ENCODE measurements around the gene NDUFB5. TPM values are rescaled to one million over a fixed set of nuclear protein-coding genes. Genes with fewer than 3 reads are reported as not detected.
A peak's percentile ranks its signal among the peaks of the same experiment; 100 is the strongest.

The NDUFB5 gene
- polyA plus RNA-seq, 2 donors, result 57.8 to 80.2 TPM

DNA sequence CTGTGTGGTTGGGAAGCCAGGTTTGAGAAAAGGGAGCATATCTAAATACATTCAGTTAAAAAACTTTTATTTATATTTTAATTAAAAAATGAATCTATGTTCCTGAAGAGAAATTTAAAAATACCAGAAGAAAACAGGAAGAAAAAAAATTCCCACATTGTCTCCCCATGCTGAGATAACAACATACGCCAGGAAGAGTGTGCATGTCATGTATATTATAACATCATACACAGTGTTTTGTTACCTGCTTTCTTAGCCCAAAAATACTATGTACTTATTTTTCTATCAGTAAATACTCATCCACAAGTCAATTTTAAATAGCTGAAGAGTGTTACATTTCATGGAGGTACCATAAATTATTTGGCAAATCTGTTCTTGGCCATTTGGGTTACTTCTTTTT lies 66.7 kb downstream of the NDUFB5 start:
- H3K4me1 ChIP-seq (ENCODE audit: control insufficient read depth in 2 of 2, insufficient read depth in 2 of 2, low read length in 1 of 2), result peaks cover 2 to 6% of the 10 kb centered on the region in 2 donors
- H3K4me3 ChIP-seq (ENCODE audit: low read depth in 1 of 2, low read length in 2 of 2), result no peak overlapping the region
- 92 to 96% methylated on average over 1 of the region's 1 CpG for WGBS, 2 donors
- H3K27me3 ChIP-seq (ENCODE audit: control insufficient read depth in 1 of 2, insufficient read depth in 2 of 2, low read length in 2 of 2), result no peaks in the 10 kb centered on the region
- H3K36me3 ChIP-seq (ENCODE audit: control insufficient read depth in 2 of 2, insufficient read depth in 2 of 2, low read length in 1 of 2), result no peaks in the 10 kb centered on the region
- no peaks in the 10 kb centered on the region for H3K9me3 ChIP-seq (ENCODE audit: control insufficient read depth in 2 of 2, insufficient read depth in 1 of 2, low read depth in 1 of 2, low read length in 1 of 2)
- H3K27ac ChIP-seq (ENCODE audit: low read depth in 2 of 2, low read length in 1 of 2), result no peak overlapping the region

DNA sequence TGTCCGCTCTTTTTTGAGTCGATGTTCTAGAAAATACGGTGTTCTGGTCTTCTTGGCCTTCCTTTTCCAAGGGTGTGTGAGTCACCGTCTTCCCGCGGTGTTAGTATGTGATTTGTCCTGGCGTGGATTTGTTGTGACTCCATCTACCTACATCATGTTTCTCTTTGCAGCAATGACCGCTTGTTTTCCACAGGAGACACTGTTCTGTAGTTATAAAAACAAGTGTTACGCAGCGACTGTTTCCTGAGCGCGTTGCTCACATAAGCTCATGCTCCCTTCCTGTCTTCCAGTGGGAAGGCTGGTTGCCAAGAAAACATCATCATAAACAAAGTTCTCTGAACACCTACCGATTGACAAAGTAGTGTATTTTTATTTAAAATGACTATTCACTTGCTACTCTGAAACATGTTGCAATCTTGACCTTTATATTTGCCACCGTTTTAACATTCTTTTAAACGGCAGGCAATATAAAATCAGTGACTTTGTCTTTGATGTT lies 67.2 kb downstream of the NDUFB5 start:
- Histone ChIP-seq H3K4me1 (ENCODE audit: control insufficient read depth in 2 of 2, insufficient read depth in 2 of 2, low read length in 1 of 2) (peaks cover 0 to 2% of the 10 kb centered on the region in 2 donors), H3K4me3 (ENCODE audit: low read depth in 1 of 2, low read length in 2 of 2) (no peak overlapping the region), H3K9me3 (ENCODE audit: control insufficient read depth in 2 of 2, insufficient read depth in 1 of 2, low read depth in 1 of 2, low read length in 1 of 2) (no peaks in the 10 kb centered on the region), H3K27me3 (ENCODE audit: control insufficient read depth in 1 of 2, insufficient read depth in 2 of 2, low read length in 2 of 2) (no peaks in the 10 kb centered on the region), H3K27ac (ENCODE audit: low read depth in 2 of 2, low read length in 1 of 2) (no peak overlapping the region), H3K36me3 (ENCODE audit: control insufficient read depth in 2 of 2, insufficient read depth in 2 of 2, low read length in 1 of 2) (no peaks in the 10 kb centered on the region)
- WGBS, 2 donors, result 83% methylated on average over 15 of the region's 15 CpGs

DNA sequence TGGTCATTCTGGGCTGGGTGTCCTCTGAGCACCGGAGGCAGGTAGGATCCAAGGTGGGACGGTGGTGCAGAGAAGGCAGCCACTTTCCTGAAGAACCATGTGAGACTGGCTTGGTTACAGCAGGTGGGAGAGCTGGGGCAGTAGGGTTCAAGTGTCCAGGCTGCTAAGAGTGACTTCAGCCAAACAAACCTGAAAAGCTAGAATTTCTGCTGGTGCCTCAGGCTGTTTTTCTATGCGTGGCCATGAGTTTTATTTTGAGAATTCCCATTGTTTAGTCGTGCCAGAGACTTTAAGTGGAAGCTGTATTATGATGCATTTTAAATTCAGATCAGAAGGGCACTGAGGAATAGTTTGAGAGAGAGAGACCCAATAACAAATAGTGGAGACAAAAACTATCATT lies 68.3 kb downstream of the NDUFB5 start:
- Histone ChIP-seq H3K27me3 (ENCODE audit: control insufficient read depth in 1 of 2, insufficient read depth in 2 of 2, low read length in 2 of 2) (no peaks in the 10 kb centered on the region), H3K36me3 (ENCODE audit: control insufficient read depth in 2 of 2, insufficient read depth in 2 of 2, low read length in 1 of 2) (no peaks in the 10 kb centered on the region), H3K27ac (ENCODE audit: low read depth in 2 of 2, low read length in 1 of 2) (no peak overlapping the region), H3K9me3 (ENCODE audit: control insufficient read depth in 2 of 2, insufficient read depth in 1 of 2, low read depth in 1 of 2, low read length in 1 of 2) (no peaks in the 10 kb centered on the region), H3K4me1 (ENCODE audit: control insufficient read depth in 2 of 2, insufficient read depth in 2 of 2, low read length in 1 of 2) (peaks cover 0 to 2% of the 10 kb centered on the region in 2 donors), H3K4me3 (ENCODE audit: low read depth in 1 of 2, low read length in 2 of 2) (no peak overlapping the region)
- 65 to 72% methylated on average over 4 of the region's 4 CpGs for WGBS, 2 donors

DNA sequence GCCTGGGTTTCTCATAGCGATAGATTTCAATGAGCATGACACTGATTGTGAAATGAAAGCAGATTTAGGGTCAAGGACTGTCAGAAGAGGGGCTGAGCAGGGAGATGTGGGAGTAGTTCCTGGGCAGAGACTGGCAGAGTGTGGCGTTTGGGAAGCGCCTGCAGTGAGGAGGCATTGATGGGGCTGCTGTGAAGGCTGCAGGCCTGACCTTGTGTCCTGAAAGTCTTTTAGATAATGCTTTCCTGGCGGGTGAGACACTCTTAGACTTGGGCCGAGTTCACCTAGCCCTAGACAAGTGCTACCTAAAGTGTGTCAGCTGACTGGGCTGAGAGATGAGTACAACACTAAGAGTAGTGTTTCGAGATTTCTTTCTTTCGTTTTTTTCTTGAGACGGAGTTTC lies 68.9 kb downstream of the NDUFB5 start:
- WGBS, 2 donors, result 95 to 97% methylated on average over 8 of the region's 8 CpGs
- H3K4me1 ChIP-seq (ENCODE audit: control insufficient read depth in 2 of 2, insufficient read depth in 2 of 2, low read length in 1 of 2), result peaks cover 0 to 2% of the 10 kb centered on the region in 2 donors
- no peaks in the 10 kb centered on the region for H3K9me3 ChIP-seq (ENCODE audit: control insufficient read depth in 2 of 2, insufficient read depth in 1 of 2, low read depth in 1 of 2, low read length in 1 of 2)
- H3K27ac ChIP-seq (ENCODE audit: low read depth in 2 of 2, low read length in 1 of 2), result no peak overlapping the region
- H3K27me3 ChIP-seq (ENCODE audit: control insufficient read depth in 1 of 2, insufficient read depth in 2 of 2, low read length in 2 of 2), result no peaks in the 10 kb centered on the region
- no peaks in the 10 kb centered on the region for H3K36me3 ChIP-seq (ENCODE audit: control insufficient read depth in 2 of 2, insufficient read depth in 2 of 2, low read length in 1 of 2)
- no peak overlapping the region for H3K4me3 ChIP-seq (ENCODE audit: low read depth in 1 of 2, low read length in 2 of 2)

GRCh38 chr3:179676081-179676480 lies 71.5 kb downstream of the NDUFB5 start:
- peaks cover 0 to 2% of the 10 kb centered on the region in 2 donors for H3K4me1 ChIP-seq (ENCODE audit: control insufficient read depth in 2 of 2, insufficient read depth in 2 of 2, low read length in 1 of 2)
- no peaks in the 10 kb centered on the region for H3K9me3 ChIP-seq (ENCODE audit: control insufficient read depth in 2 of 2, insufficient read depth in 1 of 2, low read depth in 1 of 2, low read length in 1 of 2)
- peak overlapping the region in 1 of 2 donors; percentile 56 for H3K27ac ChIP-seq (ENCODE audit: low read depth in 2 of 2, low read length in 1 of 2)
- H3K27me3 ChIP-seq (ENCODE audit: control insufficient read depth in 1 of 2, insufficient read depth in 2 of 2, low read length in 2 of 2), result no peaks in the 10 kb centered on the region
- no peak overlapping the region for H3K4me3 ChIP-seq (ENCODE audit: low read depth in 1 of 2, low read length in 2 of 2)
- H3K36me3 ChIP-seq (ENCODE audit: control insufficient read depth in 2 of 2, insufficient read depth in 2 of 2, low read length in 1 of 2), result no peaks in the 10 kb centered on the region
- 89% methylated on average over 5 of the region's 5 CpGs for WGBS, 2 donors

Other genes with a start within 250 kb of the NDUFB5 start
- 1 to 10 TPM; 2.1 to 6.7 TPM for gene GNB4, start 153.3 kb upstream of the NDUFB5 start, polyA plus RNA-seq
- 10 to 100 TPM; 36.5 to 71.5 TPM for gene ACTL6A, start 41.9 kb upstream of the NDUFB5 start, polyA plus RNA-seq
- gene MRPL47, start 156 bp upstream of the NDUFB5 start, polyA plus RNA-seq, result 10 to 100 TPM; 38.1 to 45.4 TPM
- gene USP13, start 48.2 kb downstream of the NDUFB5 start, polyA plus RNA-seq, result 1 to 10 TPM in 1 of 2 donors, under 1 TPM in 1; 0.81 to 1.1 TPM